ENCODE measurements around the gene RASA2.
A peak's percentile ranks its signal among the peaks of the same experiment; 100 is the strongest.
"Not testable (repeated sequence)": the region's sequence is repeated elsewhere in the genome, so short reads cannot be mapped to it uniquely, and the experiment has no call there.

The RASA2 gene

DNA sequence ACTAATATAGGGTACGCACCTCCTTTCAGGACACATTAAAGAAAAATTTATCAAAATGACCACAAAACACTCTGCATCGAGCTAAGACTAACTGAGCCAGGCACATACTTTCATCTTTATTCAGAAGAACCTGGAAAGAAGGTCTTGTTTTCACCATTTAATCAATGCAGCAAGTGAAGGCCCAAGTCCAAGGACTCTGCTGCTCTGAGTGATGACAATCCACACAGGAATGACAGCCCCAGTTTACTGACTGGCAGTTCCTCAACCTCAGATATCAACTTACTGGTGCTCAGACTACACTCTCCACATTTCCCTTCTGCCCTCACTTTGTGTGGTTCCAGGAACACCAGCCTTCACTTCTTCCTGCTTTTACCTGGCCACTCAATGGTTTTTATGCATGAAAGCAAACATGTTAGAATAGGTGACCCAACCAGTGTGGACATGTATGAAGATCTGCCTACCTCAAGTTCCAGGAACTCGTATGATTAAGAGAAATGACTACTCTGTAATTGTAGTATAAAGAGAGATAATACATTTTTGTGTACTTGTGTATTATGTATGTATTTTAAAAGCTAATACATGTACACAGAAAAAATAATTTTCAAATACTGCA, 29.1 kb upstream of the RASA2 start:
- no peak for DNase-seq (ENCODE audit: low read depth)

DNA sequence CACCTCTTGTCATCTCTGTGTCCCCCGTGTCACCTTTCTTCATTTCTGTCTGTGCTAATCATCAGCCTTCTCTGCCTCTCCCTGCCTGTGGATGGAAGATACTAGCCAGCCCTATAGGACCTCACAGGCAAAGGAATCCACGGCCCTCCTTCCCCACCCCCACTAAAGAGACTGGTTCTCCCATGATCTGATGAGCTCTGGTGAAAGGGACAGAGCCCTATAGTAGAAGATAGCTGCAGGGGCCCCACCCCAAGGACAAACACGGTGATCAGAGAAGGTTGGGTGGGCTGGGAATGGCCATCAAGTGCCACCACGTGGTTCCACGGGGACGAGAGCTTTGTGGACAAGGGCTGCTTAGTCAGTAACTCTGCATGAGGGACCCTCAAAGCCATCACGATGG, 27.8 kb upstream of the RASA2 start:
- DNase-seq (ENCODE audit: low read depth): no peak

DNA sequence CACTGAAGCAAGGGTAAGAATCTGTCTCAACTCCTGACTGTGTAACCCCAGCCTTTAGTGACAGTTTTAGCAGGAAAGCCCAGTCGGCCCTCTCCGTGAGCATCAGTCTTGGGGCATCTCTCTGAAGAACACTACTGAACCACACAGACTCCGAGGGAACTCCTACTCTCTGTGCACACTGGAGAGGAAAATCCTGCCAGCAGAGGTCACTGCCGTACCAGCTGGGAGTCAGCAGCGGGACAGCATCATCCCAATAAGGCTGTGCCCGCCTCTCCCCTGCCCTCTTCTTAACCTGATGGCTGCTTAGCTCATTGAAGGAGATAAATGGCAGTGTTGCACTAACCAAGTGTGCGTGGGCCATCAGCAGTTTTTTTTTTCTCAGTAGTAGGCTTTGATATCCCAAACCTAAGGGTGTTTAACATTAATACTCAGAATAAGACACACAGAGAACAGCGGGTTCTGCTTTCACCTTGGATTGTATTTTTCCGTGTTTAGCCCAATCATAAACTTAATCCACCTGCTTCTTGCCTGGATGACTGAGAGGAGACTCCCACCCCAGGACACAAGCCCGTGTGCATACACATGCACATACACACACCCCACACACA, 26.6 kb upstream of the RASA2 start:
- no peak for DNase-seq (ENCODE audit: low read depth)

DNA sequence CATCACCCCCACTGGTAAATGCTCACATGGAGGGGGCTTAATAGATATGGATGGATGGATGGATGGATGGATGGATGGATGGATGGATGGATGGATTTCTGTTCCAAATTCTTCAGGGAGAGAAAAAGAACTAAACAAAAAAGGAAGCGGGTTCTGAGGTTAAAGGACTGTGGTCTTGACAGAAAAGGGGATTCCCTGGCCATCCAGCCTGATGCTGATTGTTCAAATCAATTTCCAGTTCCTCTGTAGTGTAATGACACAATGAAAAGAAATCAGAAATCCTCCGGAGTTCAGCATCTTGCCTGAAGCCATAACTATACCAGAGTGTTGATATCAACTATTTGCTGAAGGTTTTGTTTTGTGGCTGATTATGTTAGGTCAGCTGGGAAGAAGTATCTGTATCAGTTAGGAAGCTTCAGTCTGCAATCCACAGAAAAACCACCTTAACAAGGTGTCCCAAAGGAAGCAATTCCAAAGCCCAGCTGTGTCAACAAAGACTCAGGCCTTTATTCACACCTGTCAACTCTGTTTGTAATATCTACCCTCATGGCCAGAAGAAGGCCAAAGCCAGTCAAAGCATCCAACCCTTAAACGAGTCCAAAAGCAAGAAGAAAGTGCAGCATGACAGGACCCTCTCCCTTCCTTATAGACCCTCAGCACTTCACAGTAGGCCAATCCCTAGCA, 24.5 kb upstream of the RASA2 start:
- no peak for DNase-seq (ENCODE audit: low read depth)

DNA sequence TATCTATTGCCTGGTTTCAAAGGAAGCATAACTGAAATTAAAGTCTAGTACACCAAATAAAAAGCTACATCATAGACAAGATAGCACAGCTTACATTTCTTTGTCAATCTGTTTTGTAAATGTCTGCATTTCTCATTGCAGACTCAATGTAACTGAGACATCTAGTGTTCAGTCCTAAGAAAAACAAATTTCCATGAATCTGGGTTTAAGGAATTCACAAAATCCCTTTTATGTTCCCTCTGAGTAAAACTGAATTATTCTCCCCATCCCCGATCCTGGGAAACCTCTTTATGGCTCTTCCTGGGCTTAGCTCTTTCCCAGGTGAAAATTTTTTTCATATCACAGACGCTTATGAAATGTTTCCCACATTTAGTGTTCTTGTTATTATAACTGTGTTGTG, 21.6 kb upstream of the RASA2 start:
- no peak for DNase-seq (ENCODE audit: low read depth)

DNA sequence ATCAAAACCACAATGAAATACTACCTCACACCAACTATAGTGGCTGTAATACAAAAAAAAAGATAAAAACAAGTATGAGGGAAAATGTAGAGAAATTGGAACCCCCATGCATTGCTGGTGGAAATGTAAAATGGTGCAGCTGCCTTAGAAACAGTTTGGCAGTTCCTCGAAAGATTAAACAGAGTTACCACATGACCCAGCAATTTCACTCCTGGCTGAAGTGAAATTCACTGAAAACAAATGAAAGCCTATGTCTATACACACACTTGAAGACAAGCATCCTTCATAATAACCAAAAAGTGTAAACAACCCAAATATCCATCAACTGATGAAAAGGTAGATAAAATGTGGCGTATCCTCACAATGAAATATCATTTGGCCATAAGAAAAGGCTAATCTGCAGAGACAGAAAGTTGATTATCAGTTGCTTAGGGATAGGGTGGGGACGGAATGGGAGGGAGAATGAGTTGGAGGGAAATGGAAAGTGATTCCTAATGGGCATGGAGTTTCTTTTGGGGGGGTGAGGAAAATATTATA, 20.1 kb upstream of the RASA2 start:
- DNase-seq (ENCODE audit: low read depth): no peak

DNA sequence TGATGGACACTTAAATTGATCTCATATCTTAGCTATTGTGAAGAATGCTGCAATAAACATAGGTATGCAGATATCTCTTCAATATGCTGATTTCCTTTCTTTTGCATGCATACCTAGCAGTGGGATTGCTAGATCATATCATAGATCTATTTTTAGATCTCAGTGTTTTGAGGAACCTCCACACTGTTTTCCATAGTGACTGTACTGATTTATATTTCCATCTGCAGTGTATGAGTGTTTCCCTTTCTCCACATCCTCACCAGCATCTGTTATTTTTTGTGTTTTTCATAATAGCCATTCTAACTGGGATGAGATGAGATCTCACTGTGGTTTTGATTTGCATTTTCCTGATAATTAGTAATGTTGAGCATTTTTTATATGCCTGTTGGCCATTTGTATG, 17.1 kb upstream of the RASA2 start:
- DNase-seq (ENCODE audit: low read depth): no peak

DNA sequence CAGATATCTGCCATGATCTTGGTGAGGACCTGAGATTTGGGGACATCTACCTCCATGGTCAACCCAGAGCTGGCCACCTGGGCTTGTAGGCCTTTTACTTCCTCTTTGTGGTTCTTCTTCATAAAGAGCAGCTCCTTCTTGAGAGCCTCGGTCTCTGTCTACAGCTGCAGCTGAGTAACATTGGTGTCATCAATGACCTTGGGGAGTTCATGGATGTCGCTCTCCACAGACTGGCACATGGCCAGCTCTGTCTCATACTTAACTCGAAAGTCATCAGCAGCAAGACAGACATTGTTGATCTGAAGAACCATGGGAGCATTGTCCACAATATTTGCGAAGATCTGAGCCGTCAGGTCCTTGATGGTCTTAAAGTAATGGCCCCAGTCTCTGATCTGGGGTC, 15.7 kb upstream of the RASA2 start:
- DNase-seq (ENCODE audit: low read depth): no peak

DNA sequence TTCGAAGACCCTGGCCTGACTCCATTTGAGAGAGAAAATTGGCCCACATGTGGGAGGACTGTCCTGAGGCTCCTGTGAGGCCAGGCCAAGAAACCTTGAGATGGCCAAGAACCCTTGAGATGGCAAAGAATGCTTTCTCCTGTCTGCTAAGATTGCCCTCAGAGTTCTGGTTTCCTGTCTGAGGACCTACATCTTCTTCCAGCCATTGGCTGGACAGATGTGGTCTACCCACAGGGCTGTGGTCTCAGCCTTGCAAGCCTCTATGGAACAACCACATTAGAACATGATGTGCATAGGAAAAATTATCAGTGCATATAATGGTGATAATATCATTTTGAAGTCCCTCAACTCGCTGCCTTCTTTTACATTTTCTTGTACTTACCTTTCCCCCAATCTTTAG, 10.8 kb upstream of the RASA2 start:
- no peak for DNase-seq (ENCODE audit: low read depth)

DNA sequence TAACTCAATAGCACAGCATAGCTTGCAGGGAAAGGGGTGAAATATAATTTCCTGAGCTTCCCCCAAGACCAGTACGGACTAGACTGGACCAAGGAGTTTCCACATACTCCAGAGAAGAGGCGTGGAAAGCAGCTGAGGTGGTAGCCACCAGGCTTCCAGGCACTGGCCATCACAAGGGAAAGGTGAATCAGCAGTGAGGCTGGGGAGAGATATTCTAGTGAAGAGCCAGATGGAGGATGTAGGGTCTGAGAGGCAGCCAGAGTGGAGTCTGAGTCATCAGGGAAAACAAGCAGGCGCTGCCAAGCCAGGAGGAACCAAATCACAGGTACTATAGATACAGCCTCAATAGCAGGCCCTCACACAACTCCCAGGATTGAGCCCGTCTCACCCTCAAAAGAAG, 9.6 kb upstream of the RASA2 start:
- no peak for DNase-seq (ENCODE audit: low read depth)

DNA sequence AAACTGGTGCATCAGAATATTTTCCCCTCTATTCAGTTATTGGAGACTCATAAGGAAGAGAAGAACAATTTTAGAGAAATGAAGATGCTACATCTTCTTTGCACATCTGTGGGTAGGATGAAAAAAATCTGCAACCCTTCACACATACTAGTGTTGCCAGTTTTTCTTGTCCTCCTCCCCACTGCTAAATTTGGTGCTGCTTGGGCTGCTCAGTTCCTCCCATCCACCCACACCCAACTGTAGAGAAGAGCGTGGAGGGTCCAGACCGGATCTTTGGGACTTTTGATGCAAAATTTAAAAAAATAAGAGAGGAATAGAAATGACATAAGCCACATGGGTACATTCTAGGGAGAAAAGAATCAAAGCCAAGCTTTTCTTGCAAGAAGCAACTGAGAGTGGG, 8.7 kb upstream of the RASA2 start:
- no peak for DNase-seq (ENCODE audit: low read depth)

DNA sequence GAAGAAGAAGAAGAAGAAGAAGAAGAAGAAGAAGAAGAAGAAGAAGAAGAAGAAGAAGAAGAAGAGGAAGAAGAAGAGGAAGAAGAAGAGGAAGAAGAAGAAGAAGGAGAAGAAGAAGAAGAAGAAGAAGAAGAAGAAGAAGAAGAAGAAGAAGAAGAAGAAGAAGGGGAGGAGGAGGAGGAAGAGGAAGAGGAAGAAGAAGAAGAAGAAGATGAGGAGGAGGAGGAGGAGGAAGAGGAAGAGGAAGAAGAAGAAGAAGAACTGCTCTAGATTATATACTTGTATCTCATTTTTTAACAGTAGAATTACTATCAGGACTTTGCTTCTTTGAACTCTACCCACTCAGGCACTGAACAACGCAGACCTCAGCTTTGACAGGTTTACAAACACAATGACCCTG, 8.0 kb upstream of the RASA2 start:
- DNase-seq (ENCODE audit: low read depth): not testable (repeated sequence)

DNA sequence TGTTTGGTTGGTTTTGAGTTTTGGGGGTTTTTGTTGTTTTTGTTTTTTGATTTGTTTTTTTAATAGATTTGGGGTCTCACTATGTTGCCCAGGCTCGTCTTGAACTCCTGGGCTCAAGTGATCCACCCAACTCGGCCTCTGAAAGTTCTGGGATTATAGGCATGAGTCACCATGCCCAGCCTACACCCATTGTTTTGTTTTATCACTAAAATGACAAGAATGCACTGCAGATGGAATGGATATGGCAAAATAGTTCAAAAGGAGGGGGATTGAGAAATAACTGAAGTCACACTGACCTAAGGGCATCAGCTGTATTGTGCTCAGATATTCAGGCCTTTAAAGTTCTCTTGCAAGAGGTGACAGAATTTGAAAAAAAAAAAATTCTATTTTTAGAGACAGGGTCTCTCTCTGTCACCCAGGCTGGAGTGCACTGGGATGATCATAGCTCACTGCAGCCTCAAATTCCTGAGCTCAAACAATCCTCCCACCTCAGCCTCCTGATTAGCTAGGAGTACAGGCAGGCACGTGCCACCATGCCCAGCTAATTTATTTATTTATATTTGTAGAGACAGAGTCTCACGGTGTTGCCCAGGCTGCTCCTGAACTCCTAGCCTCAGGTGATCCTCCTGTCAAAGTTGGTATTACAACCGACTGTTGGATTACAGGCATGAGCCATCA, 4.4 kb upstream of the RASA2 start:
- DNase-seq (ENCODE audit: low read depth): peak; percentile 85

DNA sequence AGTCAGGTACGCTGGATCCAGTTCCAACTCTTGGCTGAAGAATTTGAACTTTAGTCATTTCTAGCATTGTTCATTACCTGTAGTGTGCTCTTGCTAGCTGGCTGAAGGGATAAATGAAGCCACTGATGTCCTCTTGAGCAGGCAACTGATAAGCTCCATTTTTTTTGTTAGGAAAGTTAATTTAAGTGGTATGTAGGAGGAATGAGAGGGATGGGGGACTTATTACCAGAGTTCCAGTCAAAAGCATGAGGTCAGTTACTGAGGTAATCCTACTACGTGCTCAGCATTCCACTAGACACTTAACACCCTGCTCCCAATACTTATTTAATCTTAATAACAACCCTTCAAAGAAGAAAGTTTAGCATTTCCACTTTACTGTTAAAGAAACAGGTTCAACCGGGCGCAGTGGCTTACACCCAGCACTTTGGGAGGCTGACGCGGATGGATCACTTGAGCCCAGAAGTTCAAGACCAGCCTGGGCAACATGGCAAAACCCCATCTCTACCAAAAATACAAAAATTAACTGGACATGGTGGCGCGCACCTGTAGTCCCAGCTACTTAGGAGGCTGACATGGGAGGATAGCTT, 2.0 kb upstream of the RASA2 start:
- no peak for DNase-seq (ENCODE audit: low read depth)

DNA sequence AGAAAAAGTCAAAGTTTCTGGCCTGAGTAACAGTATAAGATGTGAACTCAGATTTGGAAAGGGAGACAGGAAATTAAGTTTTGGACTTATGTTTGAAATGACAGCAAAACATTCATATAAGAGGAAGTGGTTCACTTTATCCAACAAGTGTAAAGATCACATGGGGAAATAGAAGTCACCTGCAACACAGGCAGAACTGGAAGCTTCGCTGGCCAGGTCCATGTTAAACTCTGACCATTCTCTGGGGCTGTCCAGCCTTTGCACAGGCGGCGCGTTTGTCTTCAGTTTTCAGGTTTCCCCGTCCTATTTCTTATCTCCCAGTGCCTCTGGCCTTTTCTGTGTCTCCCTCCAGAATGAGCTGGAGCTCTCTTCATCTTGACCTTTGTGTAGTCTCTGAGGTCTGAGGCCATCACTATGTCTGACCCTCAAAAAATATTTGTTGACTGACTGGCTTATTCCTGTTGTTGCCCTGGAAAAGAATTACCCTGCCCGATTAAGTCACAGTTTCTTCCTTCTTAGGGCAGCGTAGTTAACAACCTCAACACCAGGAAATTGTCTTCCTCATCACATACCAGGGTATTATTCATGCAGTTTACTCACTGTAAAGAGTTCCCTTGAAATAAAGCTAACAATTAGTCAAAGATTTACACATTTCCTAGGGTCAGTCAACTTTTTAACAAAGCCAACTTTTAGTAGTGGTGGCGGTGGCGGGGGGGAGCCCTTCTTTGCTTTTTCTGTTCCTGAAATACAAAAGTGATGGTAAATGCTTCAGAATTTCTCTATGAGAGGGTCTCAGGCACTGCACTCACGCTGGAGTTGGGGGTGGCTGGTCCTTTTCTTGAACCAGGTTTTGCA, 959 bp upstream of the RASA2 start:
- DNase-seq (ENCODE audit: low read depth): peak; percentile 53

DNA sequence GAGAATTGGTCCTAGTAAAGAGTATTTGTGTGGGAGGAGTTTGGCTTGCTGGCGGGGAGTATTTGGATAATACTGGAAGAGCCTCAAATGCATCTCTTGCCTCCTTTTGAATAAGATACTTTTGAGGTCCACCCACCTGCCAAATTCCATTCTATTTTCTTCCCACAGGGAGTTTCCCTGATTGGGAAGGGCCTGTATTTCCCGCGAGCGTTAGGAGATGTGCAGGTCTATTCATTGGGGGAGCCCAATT, 406 bp upstream of the RASA2 start:
- peak; percentile 66 for DNase-seq (ENCODE audit: low read depth)

DNA sequence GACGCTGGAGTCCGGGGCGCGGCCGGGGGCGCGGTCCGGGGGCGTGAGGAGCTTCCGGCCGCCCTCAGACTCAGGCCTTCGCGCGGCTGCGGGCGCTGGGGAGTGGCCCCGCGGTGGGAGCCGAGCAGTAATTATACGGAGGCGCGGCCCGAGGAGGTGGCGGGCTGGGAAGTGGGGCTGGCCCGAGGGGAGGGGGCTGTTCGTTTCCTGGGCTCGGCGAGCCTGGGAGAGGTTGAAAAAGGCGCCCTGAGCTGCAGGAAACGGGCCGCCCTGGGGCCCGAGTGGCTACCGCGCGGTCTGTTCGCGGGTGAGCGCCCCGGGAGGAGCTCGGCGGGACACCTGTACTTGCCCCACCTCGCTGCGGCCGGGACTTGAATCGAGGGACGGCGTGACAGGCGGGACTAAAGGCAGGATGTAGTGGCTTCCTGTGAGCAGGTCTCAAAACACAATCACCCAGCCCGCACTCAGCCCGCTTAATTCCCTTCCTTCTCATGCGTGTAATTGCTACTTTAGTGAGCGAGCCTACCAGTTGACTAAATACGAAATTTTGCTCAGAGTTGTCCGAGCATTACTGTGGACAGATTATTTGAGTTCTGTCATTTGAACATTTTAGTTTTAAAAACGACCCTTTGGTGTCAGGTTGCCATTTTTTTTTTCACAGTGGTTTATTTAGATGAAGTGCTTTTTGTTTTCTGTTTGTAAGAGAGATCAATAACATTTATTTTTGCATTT, 860 bp downstream of the RASA2 start:
- DNase-seq (ENCODE audit: low read depth): no peak

DNA sequence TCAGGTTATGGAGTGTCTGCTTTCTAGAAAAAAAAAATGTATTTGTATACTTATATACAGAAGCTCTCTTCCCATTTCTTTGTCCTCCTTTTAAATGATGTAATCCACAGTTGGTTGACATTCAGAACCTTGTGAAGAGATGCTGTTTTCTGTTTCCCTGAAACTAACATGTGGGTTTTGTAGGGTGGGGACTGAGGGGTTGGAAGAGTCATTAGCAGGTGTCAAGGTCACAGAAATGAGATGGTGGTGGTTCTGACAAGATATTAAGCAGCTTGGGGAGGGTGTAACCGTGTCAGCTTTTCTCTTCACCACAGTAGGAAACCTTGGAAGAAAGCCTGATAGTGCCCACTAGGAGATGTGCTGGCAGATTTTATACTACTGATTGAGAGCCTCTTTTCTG, 2.4 kb downstream of the RASA2 start:
- no peak for DNase-seq (ENCODE audit: low read depth)

DNA sequence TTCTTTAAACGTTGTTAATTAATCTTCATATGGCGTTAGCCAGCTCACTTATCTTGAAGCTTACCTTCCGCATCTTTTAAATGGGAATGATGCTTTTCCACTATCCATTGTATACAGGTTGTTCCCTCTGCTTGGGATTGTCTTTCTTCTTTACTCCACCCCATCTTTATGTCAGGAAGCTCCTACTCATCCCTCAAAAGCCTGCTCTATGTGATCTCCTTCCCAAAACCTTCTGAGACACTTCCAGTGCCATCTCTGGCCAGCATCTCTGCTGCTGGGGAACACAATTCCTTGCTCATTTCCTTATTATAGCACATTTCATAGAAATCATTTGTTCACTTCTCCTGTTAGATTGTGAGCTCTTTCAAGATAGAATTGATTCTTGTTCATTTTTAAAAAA, 4.3 kb downstream of the RASA2 start:
- no peak for DNase-seq (ENCODE audit: low read depth)

DNA sequence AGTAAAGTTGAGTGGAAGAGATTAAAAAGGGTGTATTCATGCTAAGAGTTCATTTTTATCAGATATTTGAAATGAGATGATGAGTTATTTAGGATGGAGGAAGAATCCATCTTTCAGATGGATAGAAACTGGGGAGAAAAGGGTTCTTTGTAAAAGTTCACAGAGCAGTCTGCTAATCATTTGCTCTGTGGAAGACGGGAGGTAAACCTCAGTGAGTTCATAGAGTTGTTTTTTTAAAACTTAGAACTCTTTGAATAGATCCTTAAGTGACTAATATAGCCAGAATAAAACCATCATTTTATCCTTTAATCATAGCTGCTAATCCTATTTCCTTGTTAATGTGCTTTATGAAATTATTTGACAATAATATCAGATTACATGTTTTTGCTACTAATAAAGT, 5.1 kb downstream of the RASA2 start:
- DNase-seq (ENCODE audit: low read depth): no peak

DNA sequence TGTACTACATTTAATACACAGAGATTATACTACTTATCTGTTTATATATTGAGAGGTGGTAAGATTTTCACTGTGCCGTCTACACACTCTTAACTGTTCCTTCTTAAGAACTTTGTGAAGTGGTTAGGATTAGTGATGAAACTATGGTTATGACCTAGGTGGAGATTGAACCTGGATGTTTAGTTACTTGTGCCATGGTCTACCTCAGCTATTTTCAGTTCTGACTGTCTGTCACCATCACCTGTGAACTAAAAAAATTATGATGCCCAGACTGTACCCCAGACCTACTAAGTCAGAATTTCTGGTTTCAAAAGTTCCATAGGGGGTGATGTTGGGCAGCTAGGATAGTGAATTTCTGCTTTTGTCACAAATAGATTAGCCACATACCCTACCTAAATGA, 6.4 kb downstream of the RASA2 start:
- DNase-seq (ENCODE audit: low read depth): no peak
